ENCODE results near the gene RNF11. TPM values are rescaled to one million over a fixed set of nuclear protein-coding genes. Genes with fewer than 3 reads are reported as not detected.

The RNF11 gene, protein sequence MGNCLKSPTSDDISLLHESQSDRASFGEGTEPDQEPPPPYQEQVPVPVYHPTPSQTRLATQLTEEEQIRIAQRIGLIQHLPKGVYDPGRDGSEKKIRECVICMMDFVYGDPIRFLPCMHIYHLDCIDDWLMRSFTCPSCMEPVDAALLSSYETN
- 65.5 and 77.6 TPM in 2 replicates for total RNA-seq

GRCh38 chr1:51235673-51236530, at the start of gene RNF11:
RNF11 (plus strand) TSS chr1:51236273; CDS start chr1:51236757, 484 bp downstream.

Other genes with a start within 250 kb of the RNF11 start
- not detected in 2 replicates for gene C1orf185, start 134.0 kb upstream of the RNF11 start, total RNA-seq
- 1.3 and 20.8 TPM in 2 replicates for gene TTC39A, start 94.3 kb downstream of the RNF11 start, total RNA-seq